IMR-90 (cell line): ENCODE results near the gene THADA. TPM values are rescaled to one million over a fixed set of nuclear protein-coding genes. Genes with fewer than 3 reads are reported as not detected.

Source experiments
- ATAC-seq: fragments of 200-7000 bp; cut with Tn5 transposase; 2 replicates; pipeline ENCODE4 v1.9.1; 2020; ENCODE audit warnings: low read depth, mild to moderate bottlenecking, moderate library complexity
- BruUV-seq: library from RNA; stranded (reverse); fragments of 400-500 nt; replicated peaks from 2 replicates; lab custom pipeline; 2021; lab: Mats Ljungman, UMichigan
- CTCF ChIA-PET: fragments of 300-600 bp; formaldehyde crosslinking; extraction: SDS; loops from one replicate; lab custom pipeline; 2021; ENCODE audit warnings: antibody characterized with exemption; lab: Yijun Ruan, JAX
- POLR2A ChIA-PET: fragments of 300-600 bp; sonication (Branson Sonifier 250); formaldehyde crosslinking; loops from one replicate; lab custom pipeline; 2022; ENCODE audit warnings: antibody characterized with exemption; ENCODE audit not compliant: unreplicated experiment; lab: Charles Lee
- DNase-seq: peaks from one replicate; pipeline ENCODE4 v3.0.0; 2013
- H2AFZ ChIP-seq: replicated peaks from 2 replicates; pipeline ENCODE3; 2013; ENCODE audit warnings: low read length, mild to moderate bottlenecking; ENCODE audit not compliant: poor library complexity
- H2AK5ac ChIP-seq: 2 replicates; pipeline ENCODE4 v1.6.1; 2013; ENCODE audit warnings: low read depth, low read length, inconsistent platforms
- H2AK9ac ChIP-seq: replicated peaks from 2 replicates; pipeline ENCODE3; 2013; ENCODE audit warnings: mild to moderate bottlenecking, low read depth, low read length, moderate library complexity; ENCODE audit not compliant: poor library complexity
- H2BK120ac ChIP-seq: 2 replicates; pipeline ENCODE4 v1.6.1; 2013; ENCODE audit warnings: low read depth, low read length, inconsistent platforms
- H2BK15ac ChIP-seq: 3 replicates; pipeline ENCODE4 v1.6.1; 2013; ENCODE audit warnings: low read depth, low read length, inconsistent platforms
- H2BK20ac ChIP-seq: 2 replicates; pipeline ENCODE4 v1.6.1; 2013; ENCODE audit warnings: low read depth, mild to moderate bottlenecking, inconsistent platforms, low read length, moderate library complexity
- H2BK5ac ChIP-seq: 2 replicates; pipeline ENCODE4 v1.6.1; 2013; ENCODE audit warnings: mild to moderate bottlenecking, low read depth, low read length, inconsistent platforms; ENCODE audit not compliant: poor library complexity, severe bottlenecking
- H3K14ac ChIP-seq: replicated peaks from 2 replicates; pipeline ENCODE4 v1.6.1; 2013; ENCODE audit warnings: low read depth, low read length, inconsistent platforms
- H3K18ac ChIP-seq: 2 replicates; pipeline ENCODE4 v1.6.1; 2013; ENCODE audit warnings: low read depth, low read length, control low read depth
- H3K23ac ChIP-seq: 2 replicates; pipeline ENCODE4 v1.6.1; 2013; ENCODE audit warnings: low read depth, low read length, inconsistent platforms
- H3K27ac ChIP-seq: 2 replicates; pipeline ENCODE4 v1.5.1; 2013; ENCODE audit warnings: mild to moderate bottlenecking, control low read depth, low read length; ENCODE audit not compliant: insufficient read depth
- H3K27me3 ChIP-seq: 2 replicates; pipeline ENCODE4 v1.6.1; 2013; ENCODE audit warnings: low read length; ENCODE audit not compliant: control insufficient read depth, insufficient read depth
- H3K36me3 ChIP-seq: 2 replicates; pipeline ENCODE4 v1.6.1; 2013; ENCODE audit warnings: low read length, mixed read lengths; ENCODE audit not compliant: control insufficient read depth, insufficient read depth
- H3K4ac ChIP-seq: 2 replicates; pipeline ENCODE4 v1.6.1; 2013; ENCODE audit warnings: low read depth, low read length, inconsistent platforms
- H3K4me1 ChIP-seq: 2 replicates; pipeline ENCODE4 v1.6.1; 2013; ENCODE audit warnings: low read length, mixed read lengths; ENCODE audit not compliant: control insufficient read depth, insufficient read depth
- H3K4me2 ChIP-seq: 2 replicates; pipeline ENCODE4 v1.6.1; 2013; ENCODE audit warnings: low read depth, mild to moderate bottlenecking, control low read depth, low read length, moderate library complexity
- H3K4me3 ChIP-seq: 2 replicates; pipeline ENCODE4 v1.5.1; 2013; ENCODE audit warnings: low read depth, mild to moderate bottlenecking, control low read depth, low read length, moderate library complexity; ENCODE audit not compliant: insufficient read depth
- H3K56ac ChIP-seq: 2 replicates; pipeline ENCODE4 v1.6.1; 2013; ENCODE audit warnings: low read length, inconsistent platforms; ENCODE audit not compliant: insufficient read depth; ENCODE audit errors: extremely low read depth
- H3K79me1 ChIP-seq, 2 experiments: 2 replicates each; pipeline ENCODE4 v1.6.1; 2013; ENCODE audit warnings: low read length in 2 of 2, inconsistent platforms in 1 of 2, low read depth in 1 of 2
- H3K9ac ChIP-seq: 2 replicates; pipeline ENCODE4 v1.6.1; 2013; ENCODE audit warnings: low read depth, low read length, control low read depth
- H3K9me1 ChIP-seq: 2 replicates; pipeline ENCODE4 v1.6.1; 2013; ENCODE audit warnings: low read length, inconsistent platforms; ENCODE audit not compliant: insufficient read depth
- H3K9me3 ChIP-seq: 2 replicates; pipeline ENCODE4 v1.6.1; 2013; ENCODE audit warnings: low read length; ENCODE audit not compliant: control insufficient read depth, insufficient read depth
- H4K20me1 ChIP-seq: 2 replicates; pipeline ENCODE4 v1.6.1; 2013; ENCODE audit warnings: low read length, inconsistent platforms; ENCODE audit not compliant: insufficient read depth
- H4K5ac ChIP-seq: 2 replicates; pipeline ENCODE4 v1.6.1; 2013; ENCODE audit warnings: mild to moderate bottlenecking, low read depth, low read length, control low read depth
- H4K8ac ChIP-seq, 2 experiments: 2 replicates each; pipeline ENCODE4 v1.6.1; 2013; ENCODE audit warnings: low read depth in 2 of 2, low read length in 2 of 2, control low read depth in 1 of 2, inconsistent platforms in 1 of 2
- H4K91ac ChIP-seq: 2 replicates; pipeline ENCODE4 v1.6.1; 2013; ENCODE audit warnings: low read depth, low read length, inconsistent platforms; ENCODE audit not compliant: insufficient read depth
- BHLHE40 ChIP-seq: fragments of 150-350 bp; IDR thresholded peaks from 2 replicates; pipeline ENCODE4 v1.6.1; 2016; ENCODE audit warnings: mild to moderate bottlenecking, low read depth, low read length
- CEBPB ChIP-seq: IDR thresholded peaks from 2 replicates; pipeline ENCODE4 v1.6.1; 2012; ENCODE audit warnings: low read depth, low read length, improper control_type of control experiment
- CHD1 ChIP-seq: IDR thresholded peaks from 2 replicates; pipeline ENCODE4 v1.6.1; 2012; ENCODE audit warnings: low read depth, low read length, improper control_type of control experiment
- FOS ChIP-seq: fragments of 150-350 bp; IDR thresholded peaks from 2 replicates; pipeline ENCODE4 v1.6.1; 2016; ENCODE audit warnings: low read depth, low read length
- MAFK ChIP-seq: IDR thresholded peaks from 2 replicates; pipeline ENCODE4 v1.6.1; 2012; ENCODE audit warnings: low read depth, low read length, improper control_type of control experiment
- MAZ ChIP-seq: IDR thresholded peaks from 2 replicates; pipeline ENCODE4 v1.6.1; 2012; ENCODE audit warnings: low read depth, mild to moderate bottlenecking, low read length, improper control_type of control experiment, moderate library complexity, borderline replicate concordance
- MXI1 ChIP-seq: IDR thresholded peaks from 2 replicates; pipeline ENCODE4 v1.6.1; 2012; ENCODE audit warnings: low read depth, mild to moderate bottlenecking, low read length, moderate library complexity, borderline replicate concordance
- NFE2L2 ChIP-seq: fragments of 150-350 bp; IDR thresholded peaks from 2 replicates; pipeline ENCODE4 v1.6.1; 2016; ENCODE audit warnings: low read depth, mild to moderate bottlenecking, low read length
- POLR2A ChIP-seq: IDR thresholded peaks from 2 replicates; pipeline ENCODE4 v1.6.1; 2012; ENCODE audit warnings: mild to moderate bottlenecking, low read depth, low read length
- RAD21 ChIP-seq: IDR thresholded peaks from 2 replicates; pipeline ENCODE4 v1.6.1; 2012; ENCODE audit warnings: low read length, improper control_type of control experiment
- RCOR1 ChIP-seq: IDR thresholded peaks from 2 replicates; pipeline ENCODE4 v1.6.1; 2012; ENCODE audit warnings: mild to moderate bottlenecking, low read length, improper control_type of control experiment; ENCODE audit not compliant: insufficient replicate concordance
- RFX5 ChIP-seq: IDR thresholded peaks from 2 replicates; pipeline ENCODE4 v1.8.0; 2012; ENCODE audit warnings: low read depth, mild to moderate bottlenecking, low read length, moderate library complexity
- SMC3 ChIP-seq: fragments of 150-350 bp; IDR thresholded peaks from 2 replicates; pipeline ENCODE4 v1.6.1; 2016; ENCODE audit warnings: low read depth, mild to moderate bottlenecking, antibody characterized with exemption, low read length, moderate library complexity
- WGBS, 2 experiments: methylation state at CpG; one replicate each; pipeline versions ENCODE4 v1.1.5 to v1.1.7; 2013; ENCODE audit warnings: missing lambda C conversion rate in 2 of 2; ENCODE audit not compliant: insufficient read length in 1 of 2; ENCODE audit errors: extremely low coverage in 2 of 2; 5-methylcytosine and 5-hydroxymethylcytosine counted together
- dilution Hi-C: fragments of 300-500 bp; cut with HindIII; formaldehyde crosslinking; loops from one replicate; pipeline ENCODE4 v1.14.3; 2018; ENCODE audit warnings: low sequenced_read_pairs; ENCODE audit not compliant: unreplicated experiment
- in situ Hi-C: fragments of 300-500 bp; cut with MboI; formaldehyde crosslinking; loops from 3 replicates; pipeline ENCODE4 v1.14.3; 2019; ENCODE audit warnings: low sequenced_read_pairs, inconsistent platforms, mixed read lengths
- intact Hi-C: fragments of 100-400 bp; cut with micrococcal nuclease; formaldehyde crosslinking; loops from 2 replicates; pipeline ENCODE4 v1.10.0; 2022
- polyA plus RNA-seq, 3 experiments: library from polyadenylated mRNA; depleted of rRNA; stranded (reverse); fragments of >200 nt; gene quantifications; 2 replicates each; pipeline ENCODE4 v1.2.3, GENCODE V29; 2012; ENCODE audit warnings: low replicate concordance in 1 of 3
- total RNA-seq: library from RNA; depleted of rRNA; stranded (reverse); fragments of >200 nt; gene quantifications from 2 replicates; pipeline ENCODE4 v1.2.3, GENCODE V29; 2012
- TF ChIP-seq, protein P1 (sequence below): fragments of 150-350 bp; IDR thresholded peaks from 2 replicates; pipeline ENCODE4 v1.6.1; 2017; ENCODE audit warnings: mild to moderate bottlenecking, antibody characterized with exemption, low read length, low read depth

The THADA gene
- total and polyA plus RNA-seq, 2 of the 4 experiments (the other 2 are of a cell fraction), result 10.5 to 21.3 TPM

DNA sequence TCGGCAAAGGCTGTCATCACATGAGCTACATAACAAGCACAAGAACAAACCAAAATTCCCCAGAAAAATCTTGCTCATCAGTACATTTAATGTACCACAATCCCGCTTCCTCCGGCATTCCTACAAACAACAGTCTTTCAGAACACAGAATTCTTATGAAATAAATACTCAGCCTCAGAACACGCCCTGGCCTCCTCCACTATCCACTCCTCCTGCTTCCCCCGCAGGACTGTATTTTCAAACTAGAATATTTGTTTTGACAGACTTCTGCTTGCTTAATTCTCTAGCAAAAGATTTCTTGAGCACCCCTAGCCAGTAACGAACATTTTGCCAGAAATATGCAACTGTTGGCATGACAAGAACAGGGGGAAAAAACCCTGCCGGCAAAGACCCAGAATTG is 131.2 kb downstream of the THADA start:
- no peak overlapping the region for H3K4me3 ChIP-seq
- WGBS, 2 experiments, result 0% methylated on average over 2 of the region's 7 CpGs; no CpG with 5 or more reads in 1 of the 2 experiments
- no peak overlapping the region for H3K4ac ChIP-seq
- ChIA-PET POLR2A (no interaction called here), CTCF (interaction anchor here (1.2 kb wide), 1 partner anchor 17 kb away, joined by 3 read pairs; no protein-coding TSS in a partner anchor)
- peak overlapping the region; percentile 19 for H2BK20ac ChIP-seq
- H3K27me3 ChIP-seq, result no peaks in the 10 kb centered on the region
- TF ChIP-seq MAFK (no peak), RAD21 (no peak), RCOR1 (no peak), NFE2L2 (no peak), BHLHE40 (no peak), MXI1 (no peak), POLR2A (no peak), CEBPB (no peak), MAZ (no peak), SMC3 (no peak), FOS (no peak), CHD1 (no peak), RFX5 (no peak)
- TF ChIP-seq, protein P1, sequence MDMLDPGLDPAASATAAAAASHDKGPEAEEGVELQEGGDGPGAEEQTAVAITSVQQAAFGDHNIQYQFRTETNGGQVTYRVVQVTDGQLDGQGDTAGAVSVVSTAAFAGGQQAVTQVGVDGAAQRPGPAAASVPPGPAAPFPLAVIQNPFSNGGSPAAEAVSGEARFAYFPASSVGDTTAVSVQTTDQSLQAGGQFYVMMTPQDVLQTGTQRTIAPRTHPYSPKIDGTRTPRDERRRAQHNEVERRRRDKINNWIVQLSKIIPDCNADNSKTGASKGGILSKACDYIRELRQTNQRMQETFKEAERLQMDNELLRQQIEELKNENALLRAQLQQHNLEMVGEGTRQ, result no peak
- H2BK120ac ChIP-seq, result peak overlapping the region; percentile 21
- BruUV-seq, result no TSS peak
- peak overlapping the region; percentile 34; the same call in 1 of the 2 replicates for H3K18ac ChIP-seq
- no peak overlapping the region for H2AK5ac ChIP-seq
- peak overlapping the region; percentile 41 for H3K4me2 ChIP-seq
- DNase-seq, result peak; percentile 23
- H4K8ac ChIP-seq, result peak overlapping the region; percentile 6 to 15; a peak in 2 of 4 replicates
- no peak overlapping the region for H2AFZ ChIP-seq
- H4K91ac ChIP-seq, result peak overlapping the region; percentile 5; the same call in 1 of the 2 replicates
- H3K23ac ChIP-seq, result no peak overlapping the region
- intact Hi-C loops, result loop anchor here (5.0 kb wide), 1 partner anchor 37 kb away; no protein-coding TSS in a partner anchor
- H3K9me3 ChIP-seq, result no peaks in the 10 kb centered on the region
- H2AK9ac ChIP-seq, result no peak overlapping the region
- H3K9me1 ChIP-seq, result peaks cover 6% of the 10 kb centered on the region
- H3K9ac ChIP-seq, result no peak overlapping the region
- in situ Hi-C loops, result no loop called here
- peaks cover 2 to 4% of the 10 kb centered on the region in 2 experiments; a peak in 2 of 4 replicates for H3K79me1 ChIP-seq
- no peaks in the 10 kb centered on the region for H3K36me3 ChIP-seq
- H4K5ac ChIP-seq, result no peak overlapping the region; the same call in 1 of the 2 replicates
- peaks cover 25% of the 10 kb centered on the region for H3K4me1 ChIP-seq
- H3K27ac ChIP-seq, result peak overlapping the region; percentile 36; the same call in 1 of the 2 replicates
- dilution Hi-C loops, result no loop called here
- ATAC-seq, result peak; percentile 58
- H3K14ac ChIP-seq, result no peak overlapping the region
- H4K20me1 ChIP-seq, result no peaks in the 10 kb centered on the region
- no peak overlapping the region for H2BK5ac ChIP-seq
- no peak overlapping the region for H3K56ac ChIP-seq
- peak overlapping the region; percentile 3; the same call in 1 of the 3 replicates for H2BK15ac ChIP-seq
